Epidermal melanocyte (primary cell): ENCODE measurements around the gene UGT1A9.

Source experiments
- DNase-seq: peaks from one replicate; pipeline ENCODE4 v3.0.0; 2011; ENCODE audit warnings: low spot score; ENCODE audit not compliant: insufficient read length

UGT1A9 gene

DNA sequence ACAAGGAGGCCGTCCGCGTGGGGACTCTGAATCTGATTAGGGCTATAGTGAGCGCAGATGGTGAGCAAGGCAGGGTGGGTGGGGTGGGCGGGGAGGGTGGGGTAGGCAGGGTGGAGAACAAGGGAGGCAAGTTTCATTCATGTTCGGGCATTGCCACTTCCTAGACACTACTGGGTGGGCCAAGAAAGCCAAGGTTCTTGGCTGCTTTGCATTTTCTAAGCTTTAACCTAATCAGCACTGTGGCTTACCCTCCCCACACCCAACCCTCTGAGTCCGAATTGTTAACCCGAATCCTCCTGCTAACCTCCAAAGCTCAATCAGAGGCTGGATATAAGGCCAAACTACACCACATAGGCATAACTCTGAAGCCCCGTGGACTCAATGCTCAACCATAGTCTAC is 124.6 kb downstream of the UGT1A9 start:
- no peak for DNase-seq

DNA sequence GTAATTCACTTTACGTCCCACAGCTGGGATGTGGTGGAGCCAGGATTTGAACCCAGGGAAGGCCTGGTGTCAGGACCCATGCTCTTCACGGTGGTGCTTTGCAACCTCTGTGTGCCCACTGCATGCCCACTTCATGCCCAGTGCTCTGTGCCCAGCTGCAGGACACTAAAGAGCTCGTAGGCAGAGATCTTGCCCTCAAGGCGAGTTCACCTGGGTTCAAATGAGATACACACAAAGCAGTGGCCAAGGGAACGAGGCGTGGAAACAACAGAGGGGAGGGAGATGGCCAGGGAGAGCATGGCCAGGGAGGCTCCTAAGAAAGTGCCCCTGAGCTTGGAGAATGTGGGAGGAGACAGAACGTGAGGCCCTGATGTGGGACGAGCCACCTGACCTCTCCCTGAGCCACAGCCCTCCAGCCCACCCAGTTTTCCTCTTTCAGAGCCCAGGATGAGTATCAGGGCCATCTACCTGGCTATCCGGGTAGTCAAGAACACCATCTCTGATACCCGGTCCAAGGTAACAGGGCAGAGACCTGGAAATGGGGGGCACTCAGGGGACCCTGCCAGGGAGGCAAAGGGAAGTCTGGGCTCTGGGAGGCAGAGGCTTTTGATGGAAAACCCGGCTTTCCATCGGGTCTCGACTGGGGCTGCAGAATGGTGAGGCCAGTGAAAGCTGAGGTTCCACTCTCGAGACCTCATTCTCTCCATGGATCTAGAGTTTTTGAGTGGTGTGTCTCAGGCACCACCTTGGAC is 126.8 kb downstream of the UGT1A9 start:
- DNase-seq: no peak

DNA sequence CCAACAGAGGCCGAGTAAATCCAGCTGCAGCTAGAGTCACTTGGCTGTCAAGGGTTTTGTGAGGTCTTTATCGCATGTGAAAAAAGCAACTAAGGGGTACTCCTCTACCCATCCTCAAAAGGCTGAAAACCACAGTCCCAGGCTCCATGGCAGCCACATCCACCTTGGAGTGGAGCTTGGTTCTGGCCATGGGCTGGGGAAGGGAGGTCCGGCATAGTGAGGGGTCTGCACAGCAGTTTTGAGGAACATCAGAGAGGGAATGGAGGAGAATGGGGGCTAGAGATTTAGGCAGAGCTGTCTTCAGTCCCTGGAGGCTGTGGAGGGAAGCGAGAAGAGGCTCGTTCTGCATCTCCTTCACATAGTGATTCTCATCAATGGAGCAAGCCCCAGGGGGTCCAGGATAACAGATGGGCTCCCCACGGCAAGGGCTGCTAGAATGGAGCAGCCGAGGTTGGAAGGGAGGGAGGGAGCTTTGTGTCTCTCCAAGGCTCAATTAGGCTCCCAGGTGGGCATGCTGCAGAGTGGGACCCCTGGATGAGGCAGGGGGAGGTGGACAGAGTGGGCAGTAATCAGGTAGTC is 127.5 kb downstream of the UGT1A9 start:
- DNase-seq: no peak

DNA sequence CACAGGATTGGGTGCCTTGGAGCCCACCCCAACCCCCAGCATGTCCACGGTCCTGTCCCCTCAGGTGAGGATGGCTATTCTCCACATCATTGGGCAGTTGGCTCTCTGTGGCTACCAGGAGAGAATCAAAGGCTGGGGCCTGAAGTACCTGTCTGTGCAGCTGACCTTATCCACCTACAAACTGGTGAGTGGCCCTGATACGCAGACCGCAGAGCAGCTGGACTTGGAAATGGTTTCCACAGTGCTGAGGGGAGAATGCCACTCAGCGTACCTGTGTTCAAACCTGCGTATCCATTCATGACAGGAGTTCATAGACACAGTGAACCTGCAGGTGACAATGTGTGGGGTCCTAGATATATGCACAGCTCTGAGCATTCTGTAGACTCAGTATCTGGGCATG is 128.0 kb downstream of the UGT1A9 start:
- no peak for DNase-seq

DNA sequence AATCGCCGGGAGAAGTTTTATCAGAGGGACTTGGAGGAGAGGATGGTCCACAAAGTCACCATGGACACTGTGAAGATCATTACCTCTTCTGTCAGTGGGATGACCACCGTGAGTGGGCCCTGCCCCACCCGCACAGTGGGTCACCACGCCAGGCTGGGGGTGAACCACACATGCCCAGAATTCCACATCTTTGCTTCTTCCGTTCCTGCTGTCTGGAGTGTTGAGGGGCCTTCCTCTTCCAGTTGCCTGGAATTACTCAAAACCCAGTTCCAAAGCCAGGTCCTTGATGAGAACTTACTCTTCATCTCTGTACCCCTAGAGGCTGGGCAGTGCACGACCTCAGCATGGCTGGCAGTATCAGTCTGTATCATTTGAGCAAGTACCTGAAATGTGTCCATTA is 128.5 kb downstream of the UGT1A9 start:
- no peak for DNase-seq

DNA sequence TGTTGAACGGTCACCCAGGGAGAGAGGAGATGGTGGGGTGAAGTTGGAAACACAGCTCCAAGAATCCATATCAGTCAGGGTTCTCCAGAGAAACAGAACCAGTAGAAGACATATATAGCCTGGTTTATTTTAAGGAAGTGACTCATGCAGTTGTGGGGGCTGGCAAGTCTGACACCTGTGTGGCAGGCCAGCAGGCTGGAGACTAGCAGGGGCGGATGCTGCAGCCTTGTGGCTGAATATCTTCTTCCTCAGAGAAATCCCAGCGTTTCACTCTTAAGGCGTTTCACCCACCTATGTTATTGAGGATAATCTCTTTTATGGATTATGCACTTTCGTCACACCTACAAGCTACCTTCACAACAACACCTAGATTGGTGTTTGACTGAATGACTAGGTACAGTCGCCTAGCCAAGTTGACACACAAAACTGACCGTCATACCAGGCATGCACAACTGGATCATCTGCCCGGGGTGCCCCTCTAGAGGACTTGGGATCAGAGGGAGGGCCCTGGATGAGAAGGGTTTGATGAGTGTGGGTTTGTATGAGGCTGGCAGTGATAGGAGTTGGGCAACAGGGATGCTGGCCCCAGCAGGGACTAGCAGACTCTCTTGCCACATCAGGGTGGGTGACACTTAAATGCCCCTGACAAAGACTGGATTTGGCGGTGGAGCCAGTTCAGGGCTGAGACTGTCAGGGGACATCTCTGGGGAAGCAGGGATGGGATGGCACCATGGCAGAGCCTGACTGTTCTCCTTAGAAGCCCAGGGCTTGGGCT is 129.8 kb downstream of the UGT1A9 start:
- no peak for DNase-seq

DNA sequence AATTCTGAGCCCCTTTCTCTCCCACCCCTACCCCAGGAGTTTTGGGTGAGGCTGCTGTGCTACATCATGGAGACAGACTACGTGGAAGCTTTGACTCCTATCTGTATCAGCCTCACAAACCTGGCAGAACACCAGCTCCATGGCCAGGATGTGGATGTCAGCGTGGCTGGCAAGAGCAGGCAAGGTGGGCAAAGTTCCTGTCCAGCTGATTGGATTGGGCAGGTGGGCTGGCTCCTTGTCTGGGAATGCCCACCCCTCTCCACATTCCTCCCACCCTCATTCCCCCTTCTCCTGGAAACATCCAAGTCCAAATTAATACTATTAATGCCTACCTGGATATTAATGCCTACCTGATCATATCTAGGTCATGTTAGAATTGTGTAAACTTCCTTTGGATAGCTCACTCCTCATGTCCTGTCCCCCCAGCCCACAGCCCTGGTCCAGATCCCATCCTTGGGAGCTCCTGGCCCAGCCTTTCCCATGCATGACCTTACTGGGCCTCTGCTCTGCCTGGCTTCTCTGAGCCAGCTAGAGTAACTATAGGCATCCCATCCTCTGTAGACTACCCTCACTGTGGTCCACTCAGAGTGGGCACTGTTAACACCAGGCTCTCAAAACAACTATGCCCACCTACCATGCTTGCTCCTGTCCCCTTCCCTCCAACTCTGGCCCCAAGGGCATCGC is 130.6 kb downstream of the UGT1A9 start:
- no peak for DNase-seq

DNA sequence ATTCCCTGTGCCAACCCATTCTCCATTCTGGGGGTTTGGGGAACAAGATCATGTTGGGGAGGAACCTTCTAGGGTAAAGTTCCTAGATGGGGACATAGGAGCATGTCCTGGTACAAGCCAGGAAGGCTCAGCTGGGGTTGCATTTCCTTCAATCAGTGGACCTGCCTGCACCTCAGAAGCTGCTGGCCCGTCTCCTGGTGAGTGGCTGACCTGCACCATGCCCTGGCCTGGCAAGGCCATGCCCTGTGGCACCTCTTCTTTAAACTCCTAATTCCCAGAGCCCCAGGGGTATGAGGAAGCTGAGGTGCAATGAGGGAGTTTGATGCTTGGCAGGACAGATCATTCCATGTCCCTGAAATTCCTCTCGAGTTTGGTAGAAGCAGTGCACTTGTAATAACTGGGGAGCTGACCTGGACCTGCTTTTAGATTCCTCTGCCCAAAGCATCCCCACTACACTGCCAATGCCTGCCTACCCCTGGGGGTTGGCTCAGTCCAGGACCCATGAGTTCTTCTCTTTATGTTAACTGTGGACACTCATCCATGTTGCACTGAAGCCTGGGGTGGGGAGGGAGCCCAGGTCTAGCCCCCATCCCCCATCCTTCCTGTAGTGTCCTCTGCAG is 131.7 kb downstream of the UGT1A9 start:
- no peak for DNase-seq

DNA sequence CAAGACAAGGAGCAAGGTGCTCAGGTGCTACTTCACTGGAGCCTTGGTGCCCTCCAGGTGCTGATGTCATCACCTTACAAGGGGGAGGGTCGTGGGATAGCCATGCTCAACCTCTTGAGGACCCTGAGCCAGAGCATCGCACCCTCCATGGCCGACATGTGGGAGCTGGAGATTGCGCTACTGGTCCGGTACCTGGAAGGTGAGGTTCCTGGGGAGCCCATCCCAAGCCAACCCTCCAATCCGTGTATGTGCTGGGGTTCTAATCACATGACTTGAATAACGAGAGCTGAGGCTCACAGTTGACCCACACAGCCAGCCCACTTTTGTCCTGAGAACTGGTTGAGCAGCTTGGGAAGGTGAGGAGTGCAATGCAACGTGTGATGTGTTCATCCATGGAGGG is 132.3 kb downstream of the UGT1A9 start:
- DNase-seq: no peak

DNA sequence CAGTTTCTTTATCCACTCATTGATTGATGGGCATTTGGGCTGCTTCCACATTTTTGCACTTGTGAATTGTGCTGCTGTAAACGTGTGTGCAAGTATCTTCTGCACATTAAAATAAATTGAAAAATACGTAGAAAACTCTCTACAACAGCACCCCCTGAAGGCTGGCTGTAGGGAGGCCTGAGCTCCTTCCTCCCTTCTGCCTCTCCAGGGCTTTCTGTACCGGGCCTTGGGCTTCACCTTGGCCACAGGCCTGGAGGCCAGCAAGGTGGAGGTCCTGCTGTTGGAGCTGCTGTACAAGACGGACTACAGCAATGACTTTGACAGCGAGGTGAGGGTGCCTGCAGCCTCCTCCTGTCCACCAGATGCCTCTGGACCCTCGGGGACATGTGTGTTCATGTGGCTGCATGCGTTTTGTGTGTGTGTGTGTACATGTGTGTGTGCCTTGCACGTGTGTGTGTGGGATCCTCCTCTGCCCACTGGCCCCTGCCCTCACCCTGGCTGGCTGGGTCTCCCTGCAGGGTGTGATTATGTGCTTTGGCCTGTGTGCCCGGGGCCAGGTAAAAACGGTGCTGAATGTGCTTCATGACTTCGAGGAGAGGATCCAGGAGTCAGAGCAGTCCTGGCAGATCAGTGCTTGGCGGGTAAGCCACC is 135.6 kb downstream of the UGT1A9 start:
- no peak for DNase-seq

DNA sequence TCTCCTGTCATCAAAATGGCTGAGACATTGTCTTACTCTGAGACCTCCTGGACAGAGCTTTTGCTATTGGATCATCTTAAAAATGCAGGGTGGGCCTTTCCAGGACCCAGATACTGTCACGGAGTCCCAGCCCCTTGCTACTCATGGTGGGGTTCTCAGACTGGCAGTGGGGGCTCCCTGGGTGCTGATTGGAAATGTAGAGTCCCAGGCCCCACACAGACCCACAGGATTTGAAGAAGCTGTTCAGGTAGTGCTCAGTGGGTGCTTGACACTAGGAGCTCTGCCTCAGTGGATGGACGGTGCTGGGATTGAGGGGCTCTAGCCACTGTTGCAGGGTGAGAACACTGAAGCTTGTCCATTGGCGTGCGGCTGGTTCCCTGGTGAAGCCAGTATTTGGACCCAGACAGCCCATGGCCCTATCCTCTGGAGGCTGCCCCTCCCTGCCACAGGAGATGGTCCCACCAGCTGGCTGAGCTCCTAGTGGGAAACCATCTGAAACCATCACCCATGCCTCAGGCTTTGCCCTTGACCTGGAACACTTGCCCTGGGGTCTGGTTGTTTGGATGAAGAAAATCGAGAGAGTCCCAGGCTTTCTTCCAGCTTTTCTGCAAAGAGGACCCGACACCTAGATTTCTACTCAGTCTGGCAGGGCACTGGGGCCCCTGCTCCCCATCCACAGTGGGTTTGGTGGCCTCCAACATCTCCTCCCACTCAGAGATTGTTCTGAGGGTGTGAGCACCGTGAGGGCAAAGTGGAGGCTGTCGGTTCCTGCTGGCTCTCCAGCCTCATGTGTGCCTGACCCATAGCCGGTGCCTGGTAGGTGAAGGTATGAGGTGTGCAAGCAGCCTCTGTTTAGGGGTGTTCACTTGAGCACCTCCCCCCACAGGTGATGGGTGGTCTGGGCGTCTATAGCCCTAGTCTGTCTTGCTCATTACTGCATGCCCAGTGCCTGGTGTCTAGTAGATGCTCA is 136.6 kb downstream of the UGT1A9 start:
- DNase-seq: no peak

DNA sequence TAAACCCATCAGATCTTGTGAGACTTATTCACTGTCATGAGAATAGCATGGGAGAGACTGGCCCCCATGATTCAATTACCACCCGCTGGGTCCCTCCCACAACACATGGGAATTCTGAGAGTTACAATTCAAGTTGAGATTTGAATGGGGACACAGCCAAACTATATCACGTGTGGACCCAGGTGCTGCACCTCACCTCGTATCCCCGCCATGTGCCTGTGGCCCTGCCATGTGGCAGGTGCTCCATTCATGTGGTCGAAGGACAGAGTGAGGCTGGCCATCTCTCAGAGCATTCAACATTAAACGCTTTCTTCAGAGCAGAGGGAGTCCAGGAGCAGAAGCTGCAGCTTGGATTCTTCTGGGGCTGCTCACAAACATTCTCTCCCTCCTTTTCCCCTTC is 138.7 kb downstream of the UGT1A9 start:
- no peak for DNase-seq

DNA sequence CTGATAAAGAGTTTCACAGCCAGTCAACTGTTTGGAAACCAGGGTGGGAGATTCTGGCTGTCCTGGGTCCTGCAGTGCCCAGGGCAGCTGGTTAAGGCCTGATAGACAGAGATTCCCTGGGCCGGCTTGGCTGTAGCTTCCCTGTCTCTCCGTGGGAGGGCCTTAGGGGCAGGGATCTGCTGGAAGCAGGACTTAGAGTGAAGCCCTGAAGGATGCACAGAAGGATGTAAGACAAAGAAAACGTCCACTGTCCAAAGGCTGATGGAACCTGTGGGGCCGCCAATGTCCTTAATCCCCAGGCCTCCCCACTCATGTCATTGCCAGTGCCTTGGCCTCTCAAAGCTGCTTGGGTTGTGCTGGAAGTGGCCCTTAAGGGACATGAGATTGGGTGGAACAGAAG is 139.4 kb downstream of the UGT1A9 start:
- DNase-seq: no peak

DNA sequence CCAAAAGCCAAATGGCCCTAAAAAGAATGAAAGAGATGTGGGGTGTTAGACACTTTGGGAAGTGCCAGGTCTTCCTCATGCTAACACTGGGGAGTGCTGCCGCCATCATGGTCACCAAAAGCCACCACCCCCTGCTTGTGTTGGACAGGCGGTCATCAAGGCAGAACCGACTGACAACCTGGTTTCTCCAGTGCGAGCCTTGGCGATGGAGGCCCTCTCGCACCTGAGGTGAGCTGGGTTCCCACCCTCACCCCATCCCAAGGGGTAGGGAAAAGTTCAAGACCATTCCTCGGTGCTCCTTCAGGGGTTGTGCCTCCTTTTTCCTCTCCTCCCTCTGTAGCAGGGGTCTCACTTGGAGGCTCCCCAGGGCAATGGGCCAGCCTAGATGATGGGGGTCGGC is 140.0 kb downstream of the UGT1A9 start:
- no peak for DNase-seq

DNA sequence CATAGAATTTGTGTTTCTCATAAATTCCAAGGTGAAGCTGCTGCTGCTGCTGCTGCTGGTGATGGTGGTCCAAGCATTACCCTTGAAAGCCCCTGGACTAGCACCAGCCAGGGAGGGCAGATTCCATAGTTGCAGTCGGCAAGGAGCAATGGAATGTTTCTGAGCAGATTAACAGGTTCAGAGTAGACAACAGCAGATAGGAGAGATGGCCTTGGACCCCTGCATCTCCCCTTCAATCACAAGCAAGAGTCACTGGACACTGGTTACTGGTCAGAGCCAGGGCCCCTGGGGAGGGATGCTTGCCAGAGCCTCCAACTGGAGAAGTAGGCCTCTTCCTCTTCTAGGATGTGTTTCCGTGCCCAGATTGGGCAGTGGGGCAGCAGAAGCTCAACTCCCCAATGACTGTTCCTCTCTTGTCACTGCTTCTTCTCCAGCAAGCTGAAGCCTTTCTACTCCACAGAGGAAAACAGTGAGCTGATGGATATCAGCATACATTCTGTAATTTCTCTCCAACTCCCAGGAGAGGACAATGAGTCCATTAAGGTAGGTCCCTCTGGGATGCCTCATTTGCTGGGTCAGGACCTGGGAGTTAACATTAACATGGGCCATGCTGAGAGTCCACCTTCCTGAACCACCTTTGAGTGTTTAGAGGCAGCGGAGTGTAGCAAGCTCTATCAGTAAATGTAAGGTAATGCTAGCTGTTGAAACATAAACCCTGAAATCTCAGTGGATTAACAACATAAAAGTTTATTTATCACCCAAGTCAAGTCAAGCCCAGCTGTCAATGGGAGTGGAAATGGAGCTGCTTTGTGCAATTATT is 141.7 kb downstream of the UGT1A9 start:
- DNase-seq: no peak

DNA sequence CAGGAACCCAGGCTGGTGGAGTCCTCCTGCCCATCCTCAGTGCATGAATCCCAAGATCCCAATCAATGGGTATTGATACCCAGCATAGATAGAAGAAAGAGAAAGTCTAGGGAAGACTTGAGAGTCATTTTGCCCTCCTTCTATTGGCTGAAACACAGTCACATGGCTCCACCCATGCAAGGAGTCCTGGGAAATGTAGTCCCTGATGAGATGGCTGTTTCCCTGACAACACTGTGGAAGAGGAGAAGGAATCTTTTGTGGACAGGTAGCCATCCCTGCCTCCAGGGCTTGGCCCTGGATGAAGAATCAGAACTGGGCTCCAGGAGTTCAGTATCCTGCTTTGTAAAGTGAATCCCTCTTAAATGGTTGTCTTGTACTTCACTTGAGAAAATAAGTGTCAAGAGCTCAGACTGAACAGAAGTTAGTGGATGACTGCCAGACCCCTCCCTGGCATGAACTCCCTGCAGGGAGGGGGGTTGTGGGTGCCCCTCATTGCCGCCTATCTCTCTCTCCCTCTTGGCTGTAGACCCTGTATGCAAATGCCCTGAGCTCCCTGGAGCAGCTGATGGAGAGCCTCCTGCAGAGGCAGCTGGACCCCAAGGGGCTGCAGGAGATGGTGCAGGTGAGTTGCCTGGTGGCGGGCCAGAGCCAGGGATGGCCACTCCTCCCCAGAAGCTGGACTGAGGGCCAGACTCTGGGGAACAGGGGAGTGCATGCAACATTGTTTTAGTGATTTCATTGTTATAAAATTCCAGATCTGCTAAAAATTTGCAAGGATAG is 142.5 kb downstream of the UGT1A9 start:
- DNase-seq: no peak

DNA sequence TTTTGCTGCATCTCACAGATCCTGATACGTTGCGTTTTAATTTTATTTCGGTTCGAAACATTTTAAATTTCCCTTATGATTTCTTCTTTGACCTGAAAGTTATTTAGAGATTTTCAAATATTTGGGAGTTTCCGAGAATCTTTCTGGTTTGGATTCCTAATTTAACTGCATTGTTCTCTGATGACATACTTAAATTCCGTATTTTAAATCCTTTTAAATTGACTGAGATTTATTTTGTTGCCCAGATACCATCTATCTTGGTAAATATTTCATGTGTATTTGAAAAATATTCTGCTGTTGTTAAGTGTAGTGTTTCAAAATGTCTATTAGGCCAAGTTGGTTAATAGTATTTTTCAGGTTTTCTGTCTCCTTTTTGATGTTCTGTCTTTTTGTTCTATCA is 144.2 kb downstream of the UGT1A9 start:
- DNase-seq: no peak

DNA sequence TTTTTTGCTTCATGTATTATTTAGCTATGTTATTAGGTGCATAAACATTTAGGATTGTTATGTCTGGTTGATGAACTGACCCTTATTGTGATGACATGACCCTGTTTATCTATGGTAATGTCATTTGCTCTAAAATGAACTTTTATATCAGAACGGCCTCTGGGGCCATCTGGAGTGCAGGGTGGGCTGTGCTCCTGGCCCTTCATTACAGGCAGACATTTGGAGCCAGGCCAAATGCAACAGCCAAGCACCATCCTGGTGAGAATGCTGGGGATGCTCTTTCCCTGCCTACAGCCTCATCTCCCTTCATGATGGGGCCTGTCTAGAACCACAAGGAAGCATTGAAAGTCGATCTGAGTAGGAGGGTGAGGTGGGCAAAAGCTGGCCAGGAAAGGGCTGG is 144.6 kb downstream of the UGT1A9 start:
- no peak for DNase-seq
